B cell (primary cell): Measurements from ENCODE around the gene PTPRN2. TPM values are rescaled to one million over a fixed set of nuclear protein-coding genes. Genes with fewer than 3 reads are reported as not detected.

Experiments used
- ATAC-seq: fragments of 200-7000 bp; cut with Tn5 transposase; one replicate; pipeline ENCODE4 v1.10.0; 2021; ENCODE audit warnings: low read depth, mild to moderate bottlenecking, moderate number of reproducible peaks, moderate library complexity
- CTCF ChIA-PET: fragments of 350-600 bp; sonication (Branson Sonifier 250); formaldehyde crosslinking; loops from one replicate; lab custom pipeline; 2021; ENCODE audit warnings: antibody characterized with exemption, inconsistent platforms; lab: Charles Lee
- POLR2A ChIA-PET: fragments of 350-600 bp; sonication (Branson Sonifier 250); formaldehyde crosslinking; loops from one replicate; lab custom pipeline; 2021; ENCODE audit warnings: antibody characterized with exemption; lab: Charles Lee
- DNase-seq: peaks from one replicate; pipeline ENCODE4 v3.0.0; 2013
- H2AFZ ChIP-seq: 2 replicates; pipeline ENCODE4 v1.6.1; 2012; ENCODE audit warnings: mild to moderate bottlenecking, low read depth, low read length; ENCODE audit not compliant: insufficient read depth, poor library complexity, severe bottlenecking
- H3K27ac ChIP-seq, 2 donors: 1 replicate in 1 of 2; 2 replicates in 1 of 2; pipeline ENCODE4 v1.5.1; 2012 to 2013; ENCODE audit warnings: low read length in 2 of 2, mild to moderate bottlenecking in 2 of 2, moderate library complexity in 1 of 2
- H3K27me3 ChIP-seq, 4 experiments: fragments of 200-600 bp in 1 of 4; sonication (generic) in 1 of 4; replicated peaks in 1 of 4; 1 replicate in 2 of 4; 2 replicates in 2 of 4; pipeline versions ENCODE4 v1.6.1 to v1.7.0; 2013 to 2016; ENCODE audit warnings: low read length in 3 of 4, mild to moderate bottlenecking in 2 of 4, mixed read lengths in 1 of 4, moderate library complexity in 1 of 4; ENCODE audit not compliant: insufficient read depth in 4 of 4, control insufficient read depth in 3 of 4; ENCODE audit errors: control extremely low read depth in 1 of 4
- H3K36me3 ChIP-seq, 2 experiments: replicated peaks in 1 of 2; 1 replicate in 1 of 2; 2 replicates in 1 of 2; pipeline versions ENCODE4 v1.6.1 to v1.7.1; 2013; ENCODE audit warnings: low read length in 1 of 2; ENCODE audit not compliant: insufficient read depth in 2 of 2, control insufficient read depth in 1 of 2; ENCODE audit errors: control extremely low read depth in 1 of 2, extremely low read depth in 1 of 2
- H3K4me1 ChIP-seq, 2 donors: fragments of 200-600 bp in 1 of 2; sonication (generic) in 1 of 2; 1 replicate in 1 of 2; 2 replicates in 1 of 2; pipeline versions ENCODE4 v1.5.1 to v1.6.1; 2013 to 2017; ENCODE audit warnings: low read length in 2 of 2; ENCODE audit not compliant: control insufficient read depth in 2 of 2, insufficient read depth in 2 of 2
- H3K4me2 ChIP-seq: replicated peaks from 2 replicates; pipeline ENCODE3; 2012; ENCODE audit warnings: mild to moderate bottlenecking, low read depth, low read length; ENCODE audit not compliant: poor library complexity, severe bottlenecking
- H3K4me3 ChIP-seq, 5 experiments: fragments of 200-600 bp in 1 of 5; sonication (generic) in 1 of 5; 1 replicate in 3 of 5; 2 replicates in 2 of 5; pipeline versions ENCODE4 v1.5.1 to v1.7.0; 2011 to 2016; ENCODE audit warnings: low read length in 4 of 5, mild to moderate bottlenecking in 4 of 5, low read depth in 2 of 5, control low read depth in 1 of 5, moderate library complexity in 1 of 5; ENCODE audit not compliant: insufficient read depth in 1 of 5; ENCODE audit errors: control extremely low read depth in 1 of 5, extremely low read depth in 1 of 5
- H3K79me2 ChIP-seq: fragments of 200-600 bp; sonication (generic); one replicate; pipeline ENCODE4 v1.6.0; 2016; ENCODE audit warnings: low read length; ENCODE audit not compliant: control insufficient read depth, insufficient read depth
- H3K9ac ChIP-seq: fragments of 200-600 bp; sonication (generic); 2 replicates; pipeline ENCODE4 v1.6.1; 2017; ENCODE audit warnings: mild to moderate bottlenecking, low read length, moderate library complexity
- H3K9me3 ChIP-seq, 3 donors: one replicate each; pipeline versions ENCODE4 v1.6.1 to v1.7.1; 2013; ENCODE audit warnings: low read length in 2 of 3; ENCODE audit not compliant: control insufficient read depth in 2 of 3, insufficient read depth in 1 of 3; ENCODE audit errors: control extremely low read depth in 1 of 3
- H4K20me1 ChIP-seq: 2 replicates; pipeline ENCODE4 v1.6.0; 2012; ENCODE audit warnings: mild to moderate bottlenecking, low read length; ENCODE audit not compliant: insufficient read depth, control insufficient read depth, poor library complexity, severe bottlenecking
- H3K27ac Mint-ChIP-seq: one replicate; pipeline ENCODE4 v1.8.0; 2021; ENCODE audit warnings: mixed read lengths
- H3K27me3 Mint-ChIP-seq: one replicate; pipeline ENCODE4 v1.8.0; 2021; ENCODE audit warnings: mixed read lengths
- H3K4me1 Mint-ChIP-seq: one replicate; pipeline ENCODE4 v1.8.0; 2021; ENCODE audit warnings: mixed read lengths
- H3K4me3 Mint-ChIP-seq: one replicate; pipeline ENCODE4 v1.8.0; 2021; ENCODE audit warnings: mixed read lengths
- H3K9me3 Mint-ChIP-seq: one replicate; pipeline ENCODE4 v1.8.0; 2022; ENCODE audit warnings: mixed read lengths; ENCODE audit not compliant: insufficient read depth
- EZH2 ChIP-seq: IDR thresholded peaks from 2 replicates; pipeline ENCODE4 v1.6.1; 2012; ENCODE audit warnings: borderline replicate concordance, low read depth, mild to moderate bottlenecking, moderate library complexity, low read length; ENCODE audit not compliant: insufficient read depth, poor library complexity, severe bottlenecking
- WGBS: methylation state at CpG from one replicate; pipeline ENCODE4 v1.1.5; 2013; ENCODE audit warnings: missing lambda C conversion rate; ENCODE audit not compliant: insufficient coverage; 5-methylcytosine and 5-hydroxymethylcytosine counted together
- intact Hi-C: fragments of 100-400 bp; cut with micrococcal nuclease; formaldehyde crosslinking; loops from one replicate; pipeline ENCODE4 v1.10.0; 2022
- polyA plus RNA-seq: library from polyadenylated mRNA; depleted of rRNA; stranded (reverse); fragments of >200 nt; gene quantifications from 2 replicates; pipeline ENCODE4 v1.2.3, GENCODE V29; 2012
- total RNA-seq, 2 donors: library from RNA; stranded (reverse); fragments of 120-200 nt in 1 of 2; gene quantifications; 1 replicate in 1 of 2; 2 replicates in 1 of 2; pipeline versions ENCODE4 v1.2.3 to v1.2.4, GENCODE V29; 2013 to 2022
- TF ChIP-seq, protein P1 (sequence below): fragments of 200-600 bp; IDR thresholded peaks from one replicate; pipeline ENCODE4 v1.8.0; 2022; ENCODE audit warnings: antibody characterized with exemption, mild to moderate bottlenecking

PTPRN2 gene
- total and polyA plus RNA-seq, 2 donors (not counting 1 experiment from before 2014, with no cell fraction given): 2.0 to 5.0 TPM

GRCh38 chr7:158368449-158368848 lies 219.2 kb downstream of the PTPRN2 start:
- peaks cover 2% of the 10 kb centered on the region for H3K9me3 Mint-ChIP-seq
- Histone ChIP-seq H3K36me3 (no peaks in the 10 kb centered on the region), H3K4me2 (no peak overlapping the region), H3K9ac (no peak overlapping the region), H3K27me3 (no peaks in the 10 kb centered on the region), H2AFZ (no peak overlapping the region), H3K4me1 (no peaks in the 10 kb centered on the region), H3K79me2 (no peaks in the 10 kb centered on the region), H3K27ac (no peak overlapping the region), H4K20me1 (no peaks in the 10 kb centered on the region), H3K9me3 (peaks cover 0 to 24% (median 0%) of the 10 kb centered on the region in 3 donors), H3K4me3 (no peak overlapping the region)
- 56% methylated on average over 6 of the region's 7 CpGs for WGBS
- DNase-seq: no peak
- no peaks in the 10 kb centered on the region for H3K4me1 Mint-ChIP-seq
- H3K4me3 Mint-ChIP-seq: no peak overlapping the region
- intact Hi-C loops: no loop called here
- CTCF ChIA-PET: no interaction called here
- H3K27me3 Mint-ChIP-seq: no peaks in the 10 kb centered on the region
- TF ChIP-seq, protein P1, sequence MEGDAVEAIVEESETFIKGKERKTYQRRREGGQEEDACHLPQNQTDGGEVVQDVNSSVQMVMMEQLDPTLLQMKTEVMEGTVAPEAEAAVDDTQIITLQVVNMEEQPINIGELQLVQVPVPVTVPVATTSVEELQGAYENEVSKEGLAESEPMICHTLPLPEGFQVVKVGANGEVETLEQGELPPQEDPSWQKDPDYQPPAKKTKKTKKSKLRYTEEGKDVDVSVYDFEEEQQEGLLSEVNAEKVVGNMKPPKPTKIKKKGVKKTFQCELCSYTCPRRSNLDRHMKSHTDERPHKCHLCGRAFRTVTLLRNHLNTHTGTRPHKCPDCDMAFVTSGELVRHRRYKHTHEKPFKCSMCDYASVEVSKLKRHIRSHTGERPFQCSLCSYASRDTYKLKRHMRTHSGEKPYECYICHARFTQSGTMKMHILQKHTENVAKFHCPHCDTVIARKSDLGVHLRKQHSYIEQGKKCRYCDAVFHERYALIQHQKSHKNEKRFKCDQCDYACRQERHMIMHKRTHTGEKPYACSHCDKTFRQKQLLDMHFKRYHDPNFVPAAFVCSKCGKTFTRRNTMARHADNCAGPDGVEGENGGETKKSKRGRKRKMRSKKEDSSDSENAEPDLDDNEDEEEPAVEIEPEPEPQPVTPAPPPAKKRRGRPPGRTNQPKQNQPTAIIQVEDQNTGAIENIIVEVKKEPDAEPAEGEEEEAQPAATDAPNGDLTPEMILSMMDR: no peak
- no peak for TF ChIP-seq EZH2
- POLR2A ChIA-PET: no interaction called here
- H3K27ac Mint-ChIP-seq: no peak overlapping the region
- no peak for ATAC-seq

DNA sequence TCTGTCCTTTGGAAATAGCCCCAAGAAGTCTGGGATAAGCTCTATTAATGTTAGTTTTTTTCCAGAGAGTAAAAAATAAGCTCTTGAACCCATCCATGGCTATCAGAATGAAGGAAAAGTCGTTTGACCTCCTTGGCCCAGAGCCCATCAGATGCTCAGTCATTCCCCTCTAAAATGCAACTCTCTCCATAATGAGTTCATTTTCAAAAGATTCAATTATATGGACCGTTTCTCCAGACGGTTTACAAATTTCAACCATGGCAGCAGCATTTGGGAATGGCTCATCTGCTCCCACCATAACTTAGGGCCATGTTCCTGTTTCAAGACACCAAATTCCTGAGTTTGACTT lies 220.0 kb downstream of the PTPRN2 start:
- Mint-ChIP-seq H3K4me3 (no peak overlapping the region), H3K27me3 (no peaks in the 10 kb centered on the region), H3K4me1 (no peaks in the 10 kb centered on the region), H3K9me3 (peaks cover 2% of the 10 kb centered on the region), H3K27ac (no peak overlapping the region)
- Histone ChIP-seq H3K9ac (no peak overlapping the region), H3K9me3 (peaks cover 0 to 32% (median 0%) of the 10 kb centered on the region in 3 donors), H3K4me2 (no peak overlapping the region), H3K79me2 (no peaks in the 10 kb centered on the region), H3K27me3 (no peaks in the 10 kb centered on the region), H2AFZ (no peak overlapping the region), H4K20me1 (no peaks in the 10 kb centered on the region), H3K4me3 (no peak overlapping the region), H3K4me1 (no peaks in the 10 kb centered on the region), H3K27ac (no peak overlapping the region), H3K36me3 (no peaks in the 10 kb centered on the region)
- POLR2A ChIA-PET: no interaction called here
- WGBS: 79% methylated on average over 3 of the region's 3 CpGs
- CTCF ChIA-PET: no interaction called here
- intact Hi-C loops: no loop called here
- DNase-seq: no peak
- no peak for TF ChIP-seq EZH2
- TF ChIP-seq, protein P1: no peak
- no peak for ATAC-seq
